Renal pelvis (tissue), 4 donors: ENCODE data around the gene SLC15A3. TPM values are rescaled to one million over a fixed set of nuclear protein-coding genes. Genes with fewer than 3 reads are reported as not detected.

ENCODE experiments used
- DNase-seq: peaks from one replicate; pipeline ENCODE4 v3.0.0-alpha.2; 2013
- polyA plus RNA-seq, 3 donors: library from polyadenylated mRNA; unstranded; fragments of 120-200 nt; gene quantifications; one replicate each; pipeline ENCODE4 v1.2.1, GENCODE V29; 2013; ENCODE audit not compliant: insufficient read length in 3 of 3

Gene SLC15A3
- polyA plus RNA-seq, 3 donors = 16.9 to 22.2 (median 18.4) TPM

GRCh38 chr11:60932605-60933356 is 19.2 kb downstream of the SLC15A3 start:
- no peak for DNase-seq

- no peak for DNase-seq
Observed at GRCh38 chr11:60931917-60932316, 20.1 kb downstream of the SLC15A3 start.

- no peak for DNase-seq
Observed at GRCh38 chr11:60930394-60930793, 21.6 kb downstream of the SLC15A3 start.

GRCh38 chr11:60929764-60930163 is 22.2 kb downstream of the SLC15A3 start:
- DNase-seq = no peak

GRCh38 chr11:60928563-60929001 is 23.4 kb downstream of the SLC15A3 start:
- DNase-seq = no peak

DNA sequence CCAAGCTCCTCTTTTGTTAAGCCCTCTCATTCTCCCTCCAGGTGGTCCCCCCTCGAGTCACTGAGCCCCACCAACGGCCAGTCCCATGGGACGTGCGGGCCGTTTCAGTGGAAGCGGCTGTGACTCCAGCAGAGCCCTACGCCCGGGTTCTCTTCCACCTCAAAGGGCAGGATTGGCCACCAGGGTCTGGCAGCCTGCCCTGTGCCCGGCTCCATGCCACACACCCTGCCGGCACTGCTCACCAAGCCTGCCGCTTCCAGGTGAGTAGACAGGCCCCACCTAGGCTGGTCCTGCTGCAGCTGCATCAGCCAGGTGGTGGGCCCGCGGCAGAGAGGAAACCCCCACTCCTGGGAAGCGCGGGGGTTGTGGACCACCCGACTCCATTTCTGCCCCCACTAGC is 24.4 kb downstream of the SLC15A3 start:
- DNase-seq = no peak

- DNase-seq = no peak
Observed at GRCh38 chr11:60927061-60927592, 24.8 kb downstream of the SLC15A3 start.

DNA sequence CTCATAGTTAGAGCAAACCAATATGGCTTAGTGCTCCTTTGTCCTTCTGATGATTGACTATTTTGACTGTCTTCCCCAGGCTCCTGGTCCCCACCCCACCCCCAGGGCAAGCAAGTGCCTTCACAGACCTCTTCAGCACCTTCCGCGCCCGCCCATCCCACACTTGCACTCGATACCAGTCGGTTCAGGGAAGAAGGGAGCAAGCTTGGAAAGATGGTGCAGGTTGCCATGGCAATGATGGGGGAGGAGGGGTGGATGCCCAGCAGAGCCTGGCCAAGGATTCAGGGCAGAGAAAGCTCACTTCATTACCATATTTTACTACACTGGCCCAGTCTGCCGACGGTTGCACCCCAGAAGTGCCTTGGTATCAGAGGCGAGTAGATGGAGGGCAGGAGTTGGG is 25.5 kb downstream of the SLC15A3 start:
- DNase-seq = no peak

DNA sequence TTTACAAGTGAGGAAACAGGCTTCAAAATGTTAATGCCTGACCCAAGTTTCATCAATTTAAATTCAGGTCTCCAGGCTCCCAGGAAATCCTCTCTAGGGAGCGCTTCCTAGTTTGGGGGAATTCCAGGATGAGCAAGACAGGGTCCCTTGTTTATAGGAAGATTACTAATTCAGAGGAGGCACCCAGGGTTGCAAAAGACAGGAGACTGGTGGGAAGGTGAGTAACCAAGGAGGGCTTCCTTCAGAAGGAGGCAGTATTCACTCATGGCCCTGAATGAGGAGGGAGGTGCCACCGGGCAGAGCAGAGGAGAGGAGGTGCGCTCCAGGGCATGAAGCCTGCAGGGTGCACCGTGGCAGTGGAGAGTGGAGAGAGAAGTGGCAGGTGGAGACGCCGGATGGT is 26.1 kb downstream of the SLC15A3 start:
- no peak for DNase-seq

DNA sequence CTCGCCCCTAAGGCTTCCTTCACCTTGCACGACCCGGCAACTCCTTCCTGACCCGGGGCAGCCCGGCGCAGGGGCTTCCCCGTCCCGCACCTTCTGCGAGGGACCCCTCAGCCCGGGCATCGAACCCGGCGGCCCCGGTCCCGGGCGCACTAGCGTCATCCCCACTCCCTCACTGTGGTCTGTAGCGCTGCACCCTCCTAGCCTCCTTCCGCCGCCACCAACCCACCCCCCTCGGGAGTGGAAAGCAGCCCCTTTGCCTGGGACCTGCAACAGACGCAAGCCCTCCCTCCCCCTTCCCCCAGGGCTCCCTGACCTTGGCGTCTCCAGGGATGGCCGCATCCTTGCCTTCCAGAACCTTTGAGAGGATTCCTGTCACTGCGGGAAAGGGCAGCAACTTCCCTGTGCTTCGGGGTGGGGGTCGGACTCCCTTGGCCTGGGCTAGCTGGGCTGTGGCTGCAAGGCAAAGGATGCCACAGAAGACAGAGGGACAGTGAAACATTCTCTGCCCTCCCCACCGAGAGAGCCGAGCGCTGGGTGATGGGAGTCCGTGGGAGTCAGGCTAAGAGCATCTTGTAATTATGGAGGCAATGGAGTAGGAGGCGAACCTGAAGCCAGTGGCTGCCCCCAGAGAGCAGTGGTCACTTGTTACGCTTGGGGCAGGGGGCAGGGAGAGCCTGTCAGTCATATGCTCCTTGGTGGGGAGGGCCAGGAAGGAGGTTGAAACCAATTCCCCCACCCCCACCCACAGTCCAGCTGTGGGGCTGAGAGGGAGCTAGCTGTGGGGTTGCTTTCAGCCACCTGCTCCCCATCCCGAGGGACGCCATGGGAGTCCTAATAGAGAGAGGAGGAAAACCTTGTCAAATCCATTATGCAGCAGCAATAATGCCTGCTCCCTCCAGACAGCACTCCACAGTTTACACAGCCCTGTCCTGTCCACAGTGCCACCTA is 26.8 kb downstream of the SLC15A3 start:
- no peak for DNase-seq

GRCh38 chr11:60924110-60924905 is 27.7 kb downstream of the SLC15A3 start, which contains the start of gene TMEM132A:
Gene TMEM132A (plus strand): TSS chr11:60924460. CDS start chr11:60924634, 174 bp downstream.
- DNase-seq = peak; percentile 72

GRCh38 chr11:60923800-60924109 is 28.2 kb downstream of the SLC15A3 start:
- DNase-seq = no peak

DNA sequence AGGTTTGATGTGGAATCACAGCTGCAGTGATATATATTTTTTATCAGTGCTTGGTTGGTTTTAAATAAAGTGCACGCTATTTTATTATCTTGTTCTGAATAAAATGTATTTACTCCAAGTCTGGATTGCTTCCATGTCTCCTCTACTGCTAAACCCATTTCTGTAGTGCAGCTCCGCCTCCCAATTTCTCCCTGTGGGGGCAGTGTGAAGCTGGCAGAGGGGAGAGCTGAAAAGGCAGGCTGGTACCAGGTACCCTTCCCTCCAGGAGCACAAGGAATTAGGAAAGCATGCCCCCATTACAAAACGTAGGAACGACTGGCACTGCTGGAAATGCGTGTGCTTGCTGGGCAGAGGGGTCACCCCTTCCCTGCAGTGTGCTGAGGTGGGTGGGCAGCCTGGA is 28.6 kb downstream of the SLC15A3 start:
- DNase-seq = no peak

- no peak for DNase-seq
Observed at GRCh38 chr11:60922906-60923305, 29.1 kb downstream of the SLC15A3 start.

DNA sequence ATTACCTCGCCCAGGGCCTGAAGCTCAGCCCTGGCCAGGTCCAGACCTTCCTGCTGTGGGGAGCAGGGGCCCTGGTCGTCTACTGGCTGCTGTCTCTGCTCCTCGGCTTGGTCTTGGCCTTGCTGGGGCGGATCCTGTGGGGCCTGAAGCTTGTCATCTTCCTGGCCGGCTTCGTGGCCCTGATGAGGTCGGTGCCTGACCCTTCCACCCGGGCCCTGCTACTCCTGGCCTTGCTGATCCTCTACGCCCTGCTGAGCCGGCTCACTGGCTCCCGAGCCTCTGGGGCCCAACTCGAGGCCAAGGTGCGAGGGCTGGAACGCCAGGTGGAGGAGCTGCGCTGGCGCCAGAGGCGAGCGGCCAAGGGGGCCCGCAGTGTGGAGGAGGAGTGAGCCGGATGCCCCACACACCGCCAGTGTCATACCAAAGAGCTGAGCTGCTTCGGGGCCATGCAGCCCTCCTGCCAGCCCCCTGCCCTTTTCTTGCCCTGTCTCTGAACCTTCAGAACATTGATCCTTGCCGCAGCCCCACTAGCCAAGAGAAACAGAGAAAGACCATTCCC is 30.1 kb downstream of the SLC15A3 start:
- DNase-seq = no peak

- DNase-seq = no peak
Observed at GRCh38 chr11:60921259-60921658, 30.7 kb downstream of the SLC15A3 start.

GRCh38 chr11:60919956-60920355 is 32.0 kb downstream of the SLC15A3 start:
- no peak for DNase-seq

DNA sequence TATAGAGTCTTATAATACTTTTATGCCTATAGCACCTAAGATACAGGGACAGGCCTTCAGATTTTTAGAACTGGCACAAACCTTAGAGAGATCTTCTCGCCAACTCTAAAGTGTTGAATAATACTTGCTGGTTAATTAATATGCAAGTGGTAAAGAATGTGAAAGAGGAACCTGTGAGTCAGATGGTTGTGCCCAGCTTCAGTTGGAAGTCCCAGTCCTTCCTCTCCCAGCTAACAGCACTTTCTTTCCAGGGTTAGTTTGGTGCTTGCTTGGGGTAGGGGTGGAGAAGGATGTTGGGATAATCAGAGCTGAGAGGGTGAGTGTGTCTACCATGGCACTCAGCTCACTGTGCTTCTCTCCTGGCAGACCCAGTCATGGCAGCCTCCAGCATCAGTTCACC is 32.7 kb downstream of the SLC15A3 start:
- no peak for DNase-seq

- no peak for DNase-seq
Observed at GRCh38 chr11:60918939-60919265, 33.1 kb downstream of the SLC15A3 start.

DNA sequence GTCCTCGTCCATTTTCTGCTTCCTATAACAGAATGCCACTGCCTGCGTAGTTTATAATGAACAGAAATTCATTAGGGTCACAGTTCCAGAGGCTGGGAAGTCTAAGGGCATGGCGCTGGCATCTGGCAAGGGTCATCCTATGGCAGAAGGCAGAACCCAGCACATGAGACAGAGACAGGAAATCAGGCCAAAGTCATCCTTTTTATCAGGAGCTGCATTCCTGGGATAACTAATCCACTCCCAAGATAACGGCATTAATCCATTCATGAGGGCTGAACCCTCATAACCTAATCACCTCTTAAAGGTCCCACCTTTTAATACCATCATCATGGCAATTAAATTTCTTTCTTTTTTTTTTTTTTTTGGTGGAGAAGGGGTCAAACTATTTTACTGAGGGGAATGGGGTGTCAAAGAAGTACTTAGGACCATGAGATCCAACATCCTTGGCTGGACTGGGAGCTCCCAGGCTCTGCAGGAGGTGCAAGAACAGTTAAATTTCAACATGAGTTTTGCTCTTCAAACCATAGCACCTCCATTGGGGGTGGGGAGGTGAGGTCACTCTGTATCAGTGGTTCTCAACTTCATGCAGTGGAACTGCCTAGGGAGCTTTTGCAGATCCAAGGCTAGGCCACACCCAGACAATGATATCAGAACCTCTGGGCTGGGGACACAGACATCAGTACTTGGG is 33.6 kb downstream of the SLC15A3 start:
- no peak for DNase-seq

GRCh38 chr11:60917267-60917666 is 34.7 kb downstream of the SLC15A3 start:
- DNase-seq = no peak
